ENCODE results near the gene LMAN2.
"Not testable (repeated sequence)": the region's sequence is repeated elsewhere in the genome, so short reads cannot be mapped to it uniquely, and the experiment has no call there.

LMAN2 gene

DNA sequence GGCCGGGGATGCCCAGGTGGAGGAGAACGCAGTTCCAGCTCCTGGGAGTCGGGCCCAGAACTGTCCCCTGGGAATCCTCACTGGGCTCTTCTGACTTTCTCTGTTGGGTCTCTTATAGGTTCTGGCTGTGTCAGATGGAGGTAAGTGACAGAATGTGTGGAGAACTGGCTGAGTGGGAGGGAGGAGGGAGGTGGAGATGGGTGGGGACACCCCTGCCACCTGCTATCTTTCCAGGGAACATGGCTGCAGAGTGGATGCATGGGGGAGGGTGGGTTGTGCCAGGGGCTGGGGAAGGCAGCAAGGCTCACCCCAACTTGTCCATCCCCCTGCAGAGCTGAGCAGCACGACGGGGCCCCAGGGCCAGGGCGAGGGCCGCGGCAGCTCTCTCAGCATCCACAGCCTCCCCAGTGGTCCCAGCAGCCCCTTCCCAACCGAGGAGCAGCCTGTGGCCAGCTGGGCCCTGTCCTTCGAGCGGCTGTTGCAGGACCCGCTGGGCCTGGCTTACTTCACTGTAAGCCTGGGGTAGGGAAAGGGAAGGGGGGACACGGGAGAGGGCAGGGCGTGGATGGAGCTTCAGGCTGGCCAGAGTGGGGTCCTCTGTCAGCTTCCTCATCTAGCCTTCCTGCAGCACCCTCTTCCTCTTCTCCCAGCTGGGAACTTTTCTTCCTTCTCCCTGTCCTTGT lies 14.5 kb upstream of the LMAN2 start:
- in situ Hi-C loops (cut with HindIII; ENCODE audit: low sequenced_read_pairs), result no loop called here

DNA sequence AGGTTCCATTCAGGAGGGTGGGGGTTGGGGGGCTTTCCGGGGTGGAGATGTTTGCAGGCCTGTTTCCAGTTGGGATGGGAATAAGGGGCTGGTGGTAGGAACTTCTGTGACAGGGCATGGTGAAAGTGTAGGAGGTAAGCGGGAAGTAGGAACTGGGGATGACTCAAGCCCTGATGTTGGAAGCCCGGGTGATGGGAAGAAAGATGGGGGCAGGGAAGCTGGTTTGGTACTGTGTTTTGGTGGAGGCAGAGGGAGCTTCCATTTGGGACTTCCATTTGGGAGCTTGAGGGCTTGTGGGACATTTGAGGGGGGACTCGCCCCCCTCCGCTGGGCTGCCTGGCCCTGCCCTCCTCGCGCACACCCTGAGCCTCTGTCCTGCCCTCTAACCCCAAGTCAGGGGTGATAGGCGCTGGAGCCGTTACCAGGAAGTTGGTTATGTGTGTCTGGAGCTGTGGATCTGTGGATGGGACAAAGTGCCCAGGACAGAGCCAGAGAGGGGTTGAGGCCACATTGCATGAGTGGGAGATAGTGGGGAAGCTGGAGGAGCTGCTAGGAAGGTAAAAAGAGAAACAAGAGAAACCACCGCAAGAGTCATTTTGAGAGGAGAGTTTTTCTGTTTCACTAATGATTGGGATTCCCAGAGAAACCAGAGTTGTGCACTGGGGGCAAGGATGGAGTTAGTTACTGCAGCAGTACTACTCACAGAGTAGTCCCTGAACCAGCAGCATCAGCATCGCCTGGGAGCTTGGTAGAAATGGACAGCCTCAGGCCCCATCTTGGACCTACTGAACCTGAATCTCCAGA lies 12.9 kb upstream of the LMAN2 start:
- in situ Hi-C loops (cut with HindIII; ENCODE audit: low sequenced_read_pairs), result no loop called here

- in situ Hi-C loops (cut with HindIII; ENCODE audit: low sequenced_read_pairs), result no loop called here
Observed at GRCh38 chr5:177363565-177363964, 12.1 kb upstream of the LMAN2 start.

DNA sequence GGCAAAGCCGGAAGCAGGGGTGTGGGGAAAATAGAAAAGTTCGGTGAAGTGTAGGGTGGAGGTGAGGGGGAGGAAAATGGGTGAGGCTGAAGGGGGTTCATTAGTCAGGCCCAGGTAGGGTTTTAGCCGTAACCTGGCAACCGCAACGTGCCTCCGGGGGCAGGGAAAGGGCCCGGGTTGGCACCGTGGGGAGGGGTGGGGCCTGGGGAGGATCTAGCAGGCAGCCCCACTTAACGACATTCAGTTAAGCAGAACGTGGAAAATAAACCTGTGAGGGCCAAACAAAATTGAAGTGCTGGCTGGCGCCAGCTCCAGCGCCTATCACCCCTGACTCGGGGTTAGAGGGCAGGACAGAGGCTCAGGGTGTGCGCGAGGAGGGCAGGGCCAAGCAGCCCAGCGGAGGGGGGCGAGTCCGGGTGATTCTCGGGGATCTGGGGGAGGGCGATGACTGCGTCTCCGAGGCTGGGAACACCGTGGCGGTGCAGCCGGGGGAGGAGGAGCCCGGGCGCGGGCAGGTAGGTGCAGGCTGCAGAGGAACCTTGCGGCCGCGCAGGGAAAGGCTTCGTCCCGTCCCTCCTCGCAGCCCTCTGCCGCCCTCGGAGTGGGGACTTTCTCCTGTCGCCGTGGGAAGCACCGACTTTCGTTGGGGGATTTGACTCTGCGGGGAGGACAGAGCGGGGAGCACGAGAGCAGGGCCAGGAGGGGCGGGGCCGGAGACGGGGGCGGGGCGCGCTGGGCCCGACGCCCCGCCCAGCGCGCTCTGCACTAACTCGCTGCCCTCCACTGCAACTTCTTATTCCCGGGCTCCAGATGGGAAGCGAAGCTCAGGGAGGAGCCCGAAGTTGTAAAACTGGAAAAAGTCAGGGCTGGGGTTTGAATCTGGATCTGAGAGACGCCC lies 11.4 kb upstream of the LMAN2 start:
- in situ Hi-C loops (cut with HindIII; ENCODE audit: low sequenced_read_pairs), result no loop called here

DNA sequence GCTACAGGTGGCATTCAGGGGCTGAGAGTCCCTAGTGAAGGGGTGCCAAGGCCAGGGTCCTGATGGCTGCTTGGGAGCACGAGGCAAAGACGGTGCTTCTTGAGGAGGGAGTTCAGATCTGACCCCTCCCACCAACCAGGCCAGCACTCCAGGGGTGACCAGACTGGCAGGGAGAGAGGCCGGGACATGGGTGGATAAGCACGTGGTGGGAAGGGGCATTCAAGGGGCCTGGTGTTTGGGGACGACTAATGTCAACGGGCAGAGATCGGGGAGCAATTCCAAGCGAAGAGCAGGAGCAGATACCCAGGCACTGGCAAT lies 10.8 kb upstream of the LMAN2 start:
- in situ Hi-C loops (cut with HindIII; ENCODE audit: low sequenced_read_pairs), result no loop called here

GRCh38 chr5:177361418-177362291 lies 10.2 kb upstream of the LMAN2 start:
- in situ Hi-C loops (cut with HindIII; ENCODE audit: low sequenced_read_pairs), result no loop called here

- in situ Hi-C loops (cut with HindIII; ENCODE audit: low sequenced_read_pairs), result not testable (repeated sequence)
Observed at GRCh38 chr5:177360740-177361139, 9.3 kb upstream of the LMAN2 start.

DNA sequence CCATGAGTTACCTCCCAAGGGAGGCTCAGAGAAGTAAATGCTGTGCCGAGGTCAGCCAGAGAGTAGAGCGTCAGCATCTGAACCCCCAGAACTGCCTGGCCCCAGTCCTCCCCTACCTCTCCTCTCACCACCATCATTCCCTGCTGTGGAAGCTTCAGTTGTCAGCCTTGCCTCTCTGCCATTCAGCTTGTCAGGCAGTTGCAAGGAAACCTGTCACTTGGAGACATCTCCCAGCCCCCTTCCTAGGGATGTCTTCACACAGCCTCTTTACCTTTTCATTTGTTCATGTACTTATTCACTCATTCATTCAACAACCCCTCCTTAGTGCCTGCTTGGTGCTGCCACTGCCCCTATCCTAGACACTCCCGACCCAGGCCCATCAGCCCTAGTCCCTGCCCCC lies 8.4 kb upstream of the LMAN2 start:
- in situ Hi-C loops (cut with HindIII; ENCODE audit: low sequenced_read_pairs), result no loop called here

DNA sequence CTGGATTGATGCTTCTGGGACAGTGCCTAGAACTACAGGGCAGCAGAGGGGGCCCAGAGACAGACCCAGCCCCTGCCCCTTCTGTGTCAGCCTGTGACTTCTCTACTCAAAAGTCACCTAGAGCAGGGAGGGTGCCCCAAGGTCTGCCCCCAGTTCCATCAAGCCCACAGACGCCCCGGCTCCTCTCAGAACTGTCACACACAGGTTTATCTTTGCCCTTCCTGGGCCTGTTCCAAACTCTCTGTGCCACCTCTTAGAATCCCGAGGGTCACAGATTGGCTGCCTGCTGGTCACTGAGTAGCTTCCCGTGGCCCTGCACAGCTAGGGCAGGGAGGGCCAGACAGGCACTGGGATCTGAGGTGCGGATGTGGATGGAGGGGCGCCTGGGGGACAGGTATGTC lies 8.0 kb upstream of the LMAN2 start:
- in situ Hi-C loops (cut with HindIII; ENCODE audit: low sequenced_read_pairs), result no loop called here

- in situ Hi-C loops (cut with HindIII; ENCODE audit: low sequenced_read_pairs), result no loop called here
Observed at GRCh38 chr5:177358370-177358819, 6.9 kb upstream of the LMAN2 start.

- in situ Hi-C loops (cut with HindIII; ENCODE audit: low sequenced_read_pairs), result no loop called here
Observed at GRCh38 chr5:177357459-177358351, 6.2 kb upstream of the LMAN2 start, which contains the start of gene RGS14. RGS14 (plus strand) TSS chr5:177357924; CDS start chr5:177358025, 101 bp downstream.

DNA sequence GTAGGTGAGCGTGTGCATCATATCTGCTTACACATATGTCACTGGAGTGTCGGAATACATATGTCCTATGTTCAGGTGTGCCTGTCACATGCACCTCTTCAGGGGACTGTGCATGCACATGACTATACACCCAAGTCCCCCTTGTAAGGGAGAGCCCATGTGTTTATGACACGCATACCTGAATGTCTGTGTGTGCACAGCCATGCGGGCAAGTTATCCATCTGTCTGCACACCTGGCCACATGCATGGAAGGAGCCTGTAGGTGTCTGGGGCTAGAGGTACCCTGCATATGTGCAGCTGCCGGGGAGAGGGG lies 5.6 kb upstream of the LMAN2 start:
- in situ Hi-C loops (cut with HindIII; ENCODE audit: low sequenced_read_pairs), result no loop called here

GRCh38 chr5:177356746-177357145 lies 5.3 kb upstream of the LMAN2 start:
- in situ Hi-C loops (cut with HindIII; ENCODE audit: low sequenced_read_pairs), result no loop called here

- in situ Hi-C loops (cut with HindIII; ENCODE audit: low sequenced_read_pairs), result no loop called here
Observed at GRCh38 chr5:177355868-177356168, 4.3 kb upstream of the LMAN2 start.

DNA sequence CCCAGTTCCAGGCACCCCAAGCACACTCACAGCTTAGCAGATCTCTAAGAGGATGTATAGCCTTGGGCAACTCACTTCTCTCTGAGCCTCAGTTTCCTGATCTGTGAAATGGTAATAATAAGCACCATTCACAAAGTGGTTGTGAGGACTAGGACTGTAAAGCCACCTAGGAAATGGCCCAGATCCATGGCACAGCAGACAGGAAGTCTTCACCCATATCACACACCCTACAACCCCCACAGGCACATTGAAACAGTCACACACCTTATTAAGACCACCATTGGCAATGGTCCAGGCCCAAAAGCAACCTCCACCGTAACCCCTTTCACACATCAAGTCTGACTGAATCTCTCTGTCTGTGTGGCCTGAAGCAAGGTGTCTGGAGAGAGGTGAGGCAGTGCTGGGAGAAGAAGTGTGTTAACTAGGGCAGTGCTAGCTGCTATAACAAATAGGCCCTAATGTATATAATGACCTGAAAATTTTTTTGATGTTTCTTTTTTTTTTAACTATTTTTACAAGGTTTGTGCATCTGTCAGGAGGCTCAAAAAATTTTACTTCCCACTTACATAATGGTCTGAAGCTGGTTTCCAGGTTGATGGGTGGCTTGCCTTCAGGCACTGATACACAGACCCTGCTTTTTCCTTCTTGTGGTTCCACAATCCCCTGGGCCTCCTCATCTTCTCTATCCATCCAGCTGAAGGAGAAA lies 3.8 kb upstream of the LMAN2 start:
- in situ Hi-C loops (cut with HindIII; ENCODE audit: low sequenced_read_pairs), result no loop called here

DNA sequence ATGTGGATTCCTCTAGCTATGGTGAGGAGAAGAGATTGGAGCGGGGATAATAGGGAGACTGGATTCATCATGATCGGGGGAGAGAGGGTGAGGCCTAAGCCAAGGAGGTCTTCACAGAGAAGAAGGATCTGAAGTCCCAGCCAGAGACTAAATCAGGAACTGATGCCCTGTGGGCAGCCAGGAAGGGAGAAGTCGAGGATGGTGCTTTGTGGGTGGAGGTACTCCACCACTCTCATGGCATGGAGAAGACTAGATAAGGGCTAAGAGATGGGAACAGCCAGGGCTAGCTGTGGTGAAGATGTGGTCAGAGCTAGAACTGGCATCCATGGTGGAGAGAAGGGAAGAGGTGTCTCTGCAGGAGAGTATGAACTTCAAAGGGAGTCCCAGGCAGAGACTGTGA lies 3.2 kb upstream of the LMAN2 start:
- in situ Hi-C loops (cut with HindIII; ENCODE audit: low sequenced_read_pairs), result no loop called here

DNA sequence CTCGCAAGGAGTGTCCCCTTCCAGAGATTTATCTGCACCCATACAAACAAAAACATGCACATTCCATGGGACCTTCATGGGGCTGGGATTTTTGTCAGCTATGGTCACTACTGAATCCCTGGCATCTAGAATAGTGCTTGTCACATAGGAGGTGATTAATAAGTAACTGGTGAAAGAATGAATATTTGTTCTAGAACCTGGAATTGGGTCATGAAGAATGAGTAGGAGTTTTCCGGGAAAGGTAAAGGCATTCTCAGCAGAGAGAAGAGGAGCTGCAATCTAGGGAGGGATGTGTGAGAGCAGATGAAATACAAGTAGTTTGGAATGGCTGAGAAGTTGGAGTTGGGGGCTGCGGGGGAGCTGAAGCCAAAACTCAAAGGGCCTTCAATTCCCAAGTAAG lies 2.8 kb upstream of the LMAN2 start:
- in situ Hi-C loops (cut with HindIII; ENCODE audit: low sequenced_read_pairs), result no loop called here

GRCh38 chr5:177353093-177353492 lies 1.6 kb upstream of the LMAN2 start:
- in situ Hi-C loops (cut with HindIII; ENCODE audit: low sequenced_read_pairs), result no loop called here

GRCh38 chr5:177350776-177351391 lies 584 bp downstream of the LMAN2 start:
- in situ Hi-C loops (cut with HindIII; ENCODE audit: low sequenced_read_pairs), result no loop called here

All from DLD1 (cell line).